ENCODE results near the gene PPIE.
"Not testable (repeated sequence)": the region's sequence is repeated elsewhere in the genome, so short reads cannot be mapped to it uniquely, and the experiment has no call there.

PPIE gene

DNA sequence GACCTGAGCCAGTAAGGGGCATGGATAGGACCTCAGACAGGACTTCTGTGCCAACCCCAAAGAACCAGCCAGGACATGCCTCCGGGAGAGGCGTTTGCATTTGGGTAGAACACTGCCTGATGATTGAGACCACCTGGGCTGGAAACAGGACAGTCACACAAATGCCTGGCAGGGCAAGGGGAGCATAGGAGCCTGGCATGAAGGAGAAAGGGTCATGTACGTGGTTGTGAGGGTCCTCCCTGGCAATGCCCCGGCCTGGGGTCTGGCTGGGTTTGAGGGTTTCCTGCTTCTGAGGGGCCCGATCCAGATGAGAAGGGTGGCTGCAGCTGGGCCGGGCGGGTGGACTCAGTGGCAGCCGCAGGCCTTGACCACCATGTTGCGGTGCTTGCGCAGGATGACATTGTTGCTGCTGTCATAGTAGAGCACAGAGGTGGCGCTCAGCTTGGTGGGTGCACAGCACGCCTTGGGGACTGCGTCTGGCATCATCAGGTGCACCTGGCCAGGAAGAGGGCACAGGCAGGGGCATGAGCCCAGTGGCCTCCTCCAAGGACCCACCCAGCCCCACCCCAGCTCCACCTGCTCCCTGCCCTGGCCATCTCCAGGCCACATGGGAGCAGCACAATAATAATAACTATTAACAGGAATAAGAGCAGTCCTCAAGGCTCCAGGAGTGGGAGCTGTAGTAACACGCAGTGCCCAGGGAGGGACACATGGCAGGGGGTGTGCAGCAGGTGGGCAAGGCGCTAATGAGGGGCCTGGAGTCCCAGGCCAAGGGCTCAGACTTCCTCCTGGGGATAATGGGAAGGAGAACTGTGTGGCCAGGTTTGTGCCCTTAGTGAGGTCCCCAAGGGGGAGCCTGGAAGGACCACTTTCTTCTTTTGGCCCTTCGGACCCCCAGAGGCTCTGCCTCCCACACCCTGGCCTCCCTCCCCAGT lies 21.7 kb downstream of the PPIE start:
- DNase-seq = no peak

DNA sequence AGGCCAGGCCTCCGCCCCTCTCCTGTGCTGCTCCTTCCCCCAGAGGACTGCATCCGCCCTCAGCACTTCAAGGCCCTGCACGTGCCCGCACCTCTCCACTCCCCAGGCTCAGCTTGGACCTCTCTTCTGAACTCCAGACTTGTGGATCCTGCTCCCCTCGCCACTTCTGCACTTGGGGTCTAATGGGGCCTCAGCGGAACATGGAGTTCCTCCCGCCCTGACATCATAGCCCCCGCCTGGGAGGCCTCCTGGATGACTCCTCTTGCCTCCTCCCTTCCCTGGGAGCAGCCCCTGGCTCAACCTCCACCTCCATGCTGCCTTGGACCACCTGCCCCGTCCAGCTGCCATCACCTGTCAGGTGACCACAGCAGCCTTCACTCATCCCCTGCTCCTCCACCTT lies 22.3 kb downstream of the PPIE start:
- no peak for DNase-seq

DNA sequence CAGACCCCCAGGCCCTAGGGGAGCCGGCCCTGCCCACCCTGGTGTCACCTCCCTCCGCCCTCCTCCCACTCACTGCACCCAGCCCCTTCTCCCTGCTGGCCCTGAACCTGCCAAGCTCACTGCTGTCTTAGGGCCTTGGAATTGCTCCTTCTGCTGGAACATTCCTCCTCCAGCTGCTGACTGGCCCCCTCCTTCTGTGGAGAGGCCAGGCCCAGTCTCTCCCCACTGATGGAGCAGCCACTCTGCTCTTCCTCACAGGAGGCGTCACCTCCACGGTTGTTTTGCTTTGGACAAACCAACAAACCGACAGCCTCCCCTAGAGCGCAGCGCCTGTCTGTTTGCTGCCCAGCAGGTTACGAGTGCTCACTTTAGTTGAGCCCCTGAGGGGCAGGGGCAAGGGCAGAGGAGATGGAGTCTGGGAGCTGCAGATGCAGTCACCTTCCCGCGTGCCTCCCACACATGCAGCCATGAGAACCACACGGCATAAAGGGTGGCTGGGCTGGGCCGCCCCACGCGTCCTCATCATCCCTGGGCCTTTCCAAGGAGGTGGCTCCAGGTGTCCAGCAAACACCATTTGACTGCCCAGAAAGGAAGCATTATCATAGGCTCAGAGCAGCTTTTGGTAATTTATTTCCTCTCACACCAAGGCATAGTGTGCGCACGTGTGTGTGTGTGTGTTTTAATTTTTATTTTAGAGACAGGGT lies 23.0 kb downstream of the PPIE start:
- DNase-seq = no peak

DNA sequence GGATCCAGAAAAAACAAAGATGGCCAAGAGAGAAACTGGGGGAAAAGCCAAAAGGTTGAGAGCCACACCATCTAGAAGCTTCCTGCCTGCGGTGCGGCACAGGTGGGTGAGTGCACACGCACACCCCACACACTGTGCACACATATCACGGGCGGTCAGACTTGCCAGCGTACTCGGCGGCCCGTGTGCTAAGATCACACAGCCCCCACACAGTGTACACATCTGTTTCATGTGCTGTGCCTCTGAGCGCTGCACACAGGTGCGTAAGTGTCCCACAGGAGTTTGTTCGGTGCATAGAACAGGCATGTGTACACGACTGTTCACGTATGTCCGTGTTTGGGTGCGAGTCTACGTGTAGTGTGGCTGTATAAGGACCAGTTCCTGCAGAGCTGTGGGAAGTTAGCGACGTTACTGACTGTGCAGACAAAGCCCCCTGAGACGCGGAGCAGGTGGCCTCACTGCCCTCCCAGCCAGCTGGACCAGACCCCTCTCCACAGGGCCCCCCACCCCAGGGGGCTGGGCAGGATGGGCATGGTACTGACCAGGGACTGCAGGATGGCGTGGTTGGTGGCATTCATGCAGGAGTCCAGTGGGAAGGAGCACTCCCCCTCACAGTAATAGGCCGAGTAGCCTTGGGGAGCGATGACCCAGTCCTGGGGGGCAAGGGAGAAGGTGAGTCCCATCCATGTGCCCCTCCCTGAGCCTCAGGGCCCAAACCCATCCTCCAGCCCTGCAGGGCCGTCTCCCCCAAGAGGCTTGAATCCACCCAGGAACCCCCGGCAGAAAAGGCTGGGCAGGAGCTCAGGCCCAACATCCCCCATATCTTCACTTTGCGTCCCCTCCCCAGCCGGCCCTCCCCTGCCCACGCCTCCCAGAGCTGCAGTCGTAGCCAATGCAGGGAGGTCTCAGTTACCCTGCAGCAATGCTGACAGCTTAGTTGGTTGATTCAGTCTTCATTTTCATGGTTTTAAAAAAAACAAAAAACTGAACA lies 24.2 kb downstream of the PPIE start:
- no peak for DNase-seq

DNA sequence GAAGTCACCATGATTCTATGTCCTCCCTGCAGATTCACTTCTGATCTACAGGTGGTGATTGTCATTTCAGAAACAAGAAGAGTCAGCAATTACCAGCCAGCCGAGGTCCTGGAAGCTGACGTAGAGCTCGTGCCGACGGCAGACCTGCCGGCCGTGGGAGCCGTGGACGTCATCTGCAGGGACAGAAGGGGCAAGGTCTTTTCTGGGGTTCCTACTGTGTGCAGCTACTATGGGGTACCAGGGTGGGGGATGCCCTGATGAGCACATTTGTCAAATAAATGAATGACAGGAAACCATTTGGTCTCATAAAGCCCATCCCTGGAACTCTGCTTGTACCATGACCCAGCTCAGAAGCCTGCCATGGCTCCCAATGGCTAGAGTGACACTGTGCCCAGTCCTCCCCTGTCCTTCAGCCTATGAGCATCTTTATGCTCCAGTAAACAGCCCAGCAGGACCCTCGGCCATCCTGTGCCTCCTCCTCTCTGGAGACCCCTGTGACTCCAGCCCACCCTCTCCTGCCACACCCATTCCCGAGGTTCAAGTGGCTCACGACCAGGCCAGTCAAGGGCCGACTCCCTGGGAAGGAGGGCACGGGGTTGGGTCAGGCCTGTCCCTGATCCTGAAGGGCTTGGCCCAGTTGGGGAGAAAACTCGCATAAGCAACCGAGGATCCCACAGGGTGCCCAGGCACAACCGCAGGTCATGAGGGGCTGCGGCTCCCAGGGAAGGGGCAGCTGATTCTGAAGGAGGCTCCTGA lies 25.1 kb downstream of the PPIE start:
- not testable (repeated sequence) for DNase-seq

DNA sequence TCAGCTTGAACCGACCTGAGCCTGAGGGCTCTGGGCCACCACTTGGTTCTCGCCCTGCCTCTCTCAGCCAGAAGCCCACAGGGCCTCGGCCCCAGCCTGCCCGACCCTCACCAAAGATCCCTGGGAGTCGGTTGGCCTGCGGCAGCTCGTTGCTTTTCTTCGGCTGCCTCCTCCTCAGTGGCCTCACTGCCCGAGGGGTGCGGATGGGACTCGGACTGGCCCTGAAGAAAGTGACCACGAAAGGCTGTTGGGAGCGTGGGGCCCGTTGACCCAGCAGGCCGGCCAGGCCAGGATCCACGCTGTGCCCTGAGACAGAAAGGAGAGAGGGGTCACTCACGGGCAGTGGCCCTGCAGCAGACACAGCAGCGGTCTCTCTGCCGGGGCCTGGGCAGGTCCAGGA lies 25.8 kb downstream of the PPIE start:
- not testable (repeated sequence) for DNase-seq

DNA sequence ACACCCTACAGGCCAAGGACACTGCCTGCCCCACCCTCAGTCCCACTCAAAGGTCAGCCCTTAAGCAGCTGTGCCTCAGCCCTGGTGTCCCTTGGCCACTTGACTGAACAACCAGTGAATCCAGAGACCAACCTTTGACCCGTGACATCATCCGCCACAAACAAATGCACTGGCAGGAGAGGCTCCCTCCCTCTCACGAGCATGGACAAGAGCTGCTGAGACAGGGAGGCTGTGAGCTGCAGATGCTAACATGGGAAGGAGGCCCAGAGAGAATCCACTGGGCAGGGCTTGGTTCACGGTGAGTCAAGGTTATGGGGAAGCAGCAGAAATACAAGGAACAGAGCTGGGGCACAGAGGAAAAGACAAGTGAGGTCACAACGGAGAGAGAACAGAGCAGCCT lies 27.8 kb downstream of the PPIE start:
- not testable (repeated sequence) for DNase-seq

DNA sequence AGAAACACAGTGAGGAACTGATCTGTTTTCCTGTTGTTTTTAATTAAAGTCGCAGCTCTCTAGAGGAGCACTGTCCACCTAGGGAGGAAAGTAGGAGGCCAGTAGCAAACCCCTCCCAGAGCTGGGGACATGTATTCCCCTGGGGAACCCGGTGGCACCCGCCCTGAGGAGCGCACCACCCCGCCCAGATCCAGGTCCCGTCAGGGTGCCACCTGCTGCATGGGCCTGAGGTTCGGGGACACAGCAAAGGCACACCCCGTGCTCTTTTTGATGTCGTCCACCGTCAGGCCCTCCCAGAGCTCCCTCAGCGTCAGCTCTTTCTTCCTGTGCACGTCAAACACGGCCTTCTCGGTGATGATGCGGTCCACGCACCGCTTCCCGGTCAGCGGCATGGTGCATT lies 30.8 kb downstream of the PPIE start:
- not testable (repeated sequence) for DNase-seq

DNA sequence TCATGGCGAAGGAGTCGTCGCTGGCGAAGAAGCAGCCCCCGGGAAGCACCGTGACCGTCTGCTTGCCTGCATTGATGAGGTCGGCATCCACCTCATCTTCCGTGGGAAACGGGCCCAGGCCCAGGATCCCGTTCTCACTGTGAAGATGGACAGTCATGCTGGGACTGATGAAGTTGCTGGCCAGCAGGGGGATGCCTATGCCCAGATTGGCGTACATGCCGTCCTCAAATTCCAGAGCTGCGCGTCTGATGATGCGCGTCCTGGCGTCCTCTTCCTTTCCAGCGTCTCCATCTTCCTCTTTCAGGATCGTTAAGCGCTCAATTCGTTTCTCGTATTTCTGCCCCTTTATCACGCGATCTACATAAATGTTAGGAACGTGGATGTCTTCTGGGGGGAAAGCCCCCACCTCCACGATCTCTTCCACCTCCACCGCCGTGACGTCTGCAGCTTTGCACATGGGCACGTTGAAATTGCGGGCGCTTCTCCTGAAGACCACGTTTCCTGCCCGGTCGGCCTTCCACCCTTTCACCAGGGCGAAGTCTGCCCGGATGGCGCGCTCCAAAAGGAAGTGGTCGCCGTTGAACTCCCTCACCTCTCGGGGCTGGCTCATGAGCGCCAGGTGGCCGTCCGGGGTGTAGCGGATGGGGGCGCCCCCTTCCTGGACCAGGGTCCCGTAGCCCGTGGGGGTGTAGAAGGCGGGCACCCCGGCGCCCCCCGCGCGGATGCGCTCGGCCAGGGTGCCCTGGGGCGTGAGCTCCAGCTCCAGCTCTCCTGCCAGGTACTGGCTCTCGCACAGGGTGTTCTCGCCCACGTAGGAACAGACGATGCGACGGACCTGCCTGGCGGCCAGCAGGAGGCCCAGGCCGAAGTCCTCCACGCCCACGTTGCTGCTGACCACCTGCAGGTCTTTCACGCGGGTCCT lies 31.7 kb downstream of the PPIE start:
- not testable (repeated sequence) for DNase-seq

DNA sequence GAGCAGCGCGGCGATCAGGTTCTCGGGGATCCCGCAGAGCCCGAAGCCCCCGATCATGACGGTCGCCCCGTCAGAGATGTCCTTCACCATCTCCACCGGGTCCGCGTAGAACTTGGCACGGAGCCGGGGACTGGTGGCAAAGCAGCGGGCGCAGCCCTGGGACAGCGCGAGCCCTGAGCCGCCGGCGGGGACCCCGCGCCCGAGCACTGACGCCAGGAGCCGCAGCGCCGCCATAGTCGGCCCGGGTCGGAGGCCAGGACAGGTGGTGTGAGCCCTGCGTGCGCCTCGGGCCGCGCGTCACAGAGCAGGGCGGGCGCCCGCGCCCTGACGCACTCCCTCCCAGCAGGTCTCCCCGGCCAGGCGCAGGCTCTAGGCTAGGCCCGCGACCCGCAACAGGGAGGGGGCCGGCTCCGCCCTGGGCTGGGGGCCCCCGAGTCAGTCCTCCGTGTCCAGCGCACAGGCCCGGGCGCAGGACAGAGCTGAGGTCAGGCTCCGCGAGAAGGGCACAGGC lies 32.4 kb downstream of the PPIE start, which contains the start of gene OXCT2:
Gene OXCT2, minus strand, starts transcription at position 327 of the 511 bp plus-strand sequence. Its CDS starts 93 bp downstream, at position 234.
- DNase-seq = not testable (repeated sequence)

DNA sequence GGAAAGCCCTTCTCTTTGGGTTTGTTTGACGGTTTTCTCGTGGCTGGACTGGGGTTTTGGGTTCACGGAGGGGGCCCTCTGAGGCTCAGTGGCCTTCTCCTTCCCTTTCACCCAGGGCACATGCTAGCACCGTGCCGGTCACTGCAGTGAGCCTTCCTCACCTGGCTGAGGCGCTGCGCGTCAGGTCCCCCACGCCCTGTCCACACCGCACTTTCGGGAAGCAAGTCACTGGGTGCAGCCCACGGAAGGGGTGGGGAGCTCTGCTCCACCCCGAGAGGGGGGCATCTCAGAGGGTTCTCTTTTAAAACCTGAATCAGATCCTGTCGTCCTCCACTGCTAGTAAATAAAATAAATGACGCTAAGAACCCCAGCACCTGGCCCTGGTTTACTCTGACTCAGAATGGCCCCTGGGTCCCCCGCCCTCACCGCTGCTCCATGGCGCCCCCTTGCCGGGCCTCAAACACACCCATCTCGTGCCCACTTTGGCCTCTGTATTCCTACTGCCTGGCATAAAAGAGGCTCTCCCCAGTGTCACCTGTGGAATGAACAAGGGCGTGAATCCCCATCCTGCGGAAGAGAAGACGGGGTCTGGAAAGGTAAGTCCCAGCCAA lies 34.8 kb downstream of the PPIE start:
- not testable (repeated sequence) for DNase-seq

DNA sequence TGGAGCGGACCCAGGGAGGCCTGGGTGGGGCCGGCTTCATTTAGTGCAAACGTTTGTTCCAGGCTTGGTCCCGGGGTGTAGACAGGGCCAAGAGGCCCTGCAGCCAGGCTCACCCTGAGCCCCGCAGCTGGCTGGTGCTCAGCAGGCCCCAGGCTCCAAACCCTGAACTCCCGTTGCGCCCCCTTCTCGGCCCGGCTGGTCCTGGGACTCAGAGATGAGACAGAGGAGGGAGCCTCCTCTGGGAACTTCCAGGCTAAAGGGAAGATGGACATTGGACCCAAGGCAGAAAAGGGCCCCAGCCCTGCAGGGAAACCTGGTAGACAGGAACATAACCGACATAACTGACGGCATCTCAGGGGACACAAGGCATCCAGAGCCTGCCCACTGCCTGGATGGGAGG lies 36.5 kb downstream of the PPIE start:
- DNase-seq = not testable (repeated sequence)

DNA sequence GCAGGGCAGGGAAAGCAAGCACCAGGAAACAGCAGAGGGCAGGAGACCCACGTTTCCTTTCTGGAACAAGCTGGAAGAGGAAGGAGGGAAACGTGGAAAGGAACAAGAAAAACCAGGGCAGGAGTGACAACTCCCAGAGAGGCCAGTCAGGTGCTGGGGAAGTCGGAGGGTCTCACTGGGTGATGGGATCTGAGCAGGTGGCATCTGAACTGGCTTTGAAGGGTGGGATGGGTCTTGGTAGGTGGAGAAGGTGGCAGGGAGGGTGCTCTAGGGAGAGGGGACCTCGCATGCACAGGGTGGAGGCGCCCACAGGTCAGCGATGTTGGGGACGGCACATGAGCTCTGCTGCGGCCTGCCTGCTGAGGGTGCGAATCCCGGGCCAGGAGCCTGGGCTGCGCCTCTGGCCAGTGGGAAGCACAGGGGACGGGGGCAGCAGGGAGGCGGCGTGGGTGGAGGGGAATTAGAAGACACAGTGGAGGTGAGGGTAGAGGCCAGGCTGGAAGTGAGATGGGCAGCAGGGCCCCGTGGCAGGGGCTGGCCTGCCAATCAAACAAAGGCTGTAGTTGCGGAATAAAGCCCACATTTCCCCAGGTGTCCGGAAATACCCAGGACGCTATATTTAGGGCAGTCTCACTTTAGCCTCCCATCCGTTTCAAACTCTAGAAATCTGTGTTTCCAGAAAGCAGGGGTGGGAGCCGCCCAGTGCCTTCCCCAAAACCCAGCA lies 37.2 kb downstream of the PPIE start:
- DNase-seq = not testable (repeated sequence)

DNA sequence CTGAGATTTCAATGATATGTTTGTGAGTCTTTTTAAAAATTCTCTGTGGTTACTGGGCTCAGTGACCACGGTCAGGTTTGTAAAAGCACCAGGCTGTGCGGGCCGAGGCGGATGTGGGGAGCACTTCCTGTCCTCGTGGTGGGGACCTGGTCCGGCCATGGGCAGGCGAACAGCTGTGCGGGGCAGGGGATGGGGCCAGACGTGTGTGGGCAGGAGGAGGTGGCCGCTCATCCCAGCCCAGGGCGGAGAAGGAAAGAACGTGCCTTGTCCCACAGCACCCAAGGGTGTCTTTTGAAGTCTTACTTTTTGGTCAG lies 37.7 kb downstream of the PPIE start:
- no peak for DNase-seq

DNA sequence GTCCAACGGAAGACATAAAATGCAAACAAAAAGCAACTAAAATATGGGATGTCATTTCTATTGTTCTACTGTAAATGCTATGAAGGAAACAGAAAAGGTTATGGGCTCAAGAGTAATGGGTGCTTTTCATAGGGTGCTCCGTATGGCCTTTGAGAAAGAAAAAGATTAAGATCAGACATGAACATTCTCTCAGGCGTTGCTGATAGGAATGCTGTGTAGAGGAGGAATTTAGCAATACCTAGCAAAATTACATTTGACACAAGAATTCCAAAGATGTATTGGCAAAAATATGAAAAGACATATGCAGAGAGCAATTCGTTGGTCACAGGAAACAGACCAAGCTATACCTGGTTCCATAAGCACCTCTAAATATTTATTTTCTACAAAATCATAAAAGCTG lies 38.2 kb downstream of the PPIE start:
- DNase-seq = no peak

DNA sequence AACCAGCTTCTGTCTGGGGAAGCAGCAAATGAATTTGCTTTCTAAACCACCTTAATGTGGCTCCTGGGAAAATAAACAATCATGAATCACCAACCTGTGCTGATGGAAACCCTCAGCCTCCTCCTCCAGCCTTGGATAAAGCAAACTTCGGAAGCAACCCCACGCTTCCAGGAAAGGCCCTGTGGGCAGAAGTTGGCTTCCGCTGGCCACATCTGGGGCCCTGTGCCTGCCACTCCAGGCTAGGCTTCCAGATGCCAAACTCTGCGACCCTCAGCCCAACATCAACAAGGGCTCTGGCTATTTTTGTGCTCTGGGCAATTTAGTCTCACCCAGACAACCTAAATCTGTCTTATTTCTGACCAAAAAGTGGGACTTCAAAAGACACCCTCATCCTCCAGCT lies 38.6 kb downstream of the PPIE start:
- DNase-seq = no peak

DNA sequence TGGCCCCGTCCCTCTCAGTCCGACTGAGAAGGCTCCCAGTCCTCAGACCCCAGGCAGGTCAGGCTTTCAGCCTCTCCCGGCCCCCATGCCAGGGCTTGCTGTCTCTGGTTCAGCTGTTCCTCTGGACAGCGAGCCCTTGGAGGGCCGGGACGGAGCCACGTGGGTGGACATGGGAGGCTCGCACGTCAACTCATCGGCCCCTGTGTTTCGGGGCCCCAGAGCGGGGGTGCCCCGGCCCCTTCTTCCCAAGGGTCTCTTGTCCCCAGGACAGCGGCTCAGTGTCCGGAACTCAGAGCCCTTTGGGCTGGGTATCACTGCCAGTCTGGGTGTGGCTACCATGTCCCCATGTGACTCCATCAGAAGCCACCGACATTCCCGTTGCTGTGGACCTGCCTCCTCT lies 39.2 kb downstream of the PPIE start:
- not testable (repeated sequence) for DNase-seq

DNA sequence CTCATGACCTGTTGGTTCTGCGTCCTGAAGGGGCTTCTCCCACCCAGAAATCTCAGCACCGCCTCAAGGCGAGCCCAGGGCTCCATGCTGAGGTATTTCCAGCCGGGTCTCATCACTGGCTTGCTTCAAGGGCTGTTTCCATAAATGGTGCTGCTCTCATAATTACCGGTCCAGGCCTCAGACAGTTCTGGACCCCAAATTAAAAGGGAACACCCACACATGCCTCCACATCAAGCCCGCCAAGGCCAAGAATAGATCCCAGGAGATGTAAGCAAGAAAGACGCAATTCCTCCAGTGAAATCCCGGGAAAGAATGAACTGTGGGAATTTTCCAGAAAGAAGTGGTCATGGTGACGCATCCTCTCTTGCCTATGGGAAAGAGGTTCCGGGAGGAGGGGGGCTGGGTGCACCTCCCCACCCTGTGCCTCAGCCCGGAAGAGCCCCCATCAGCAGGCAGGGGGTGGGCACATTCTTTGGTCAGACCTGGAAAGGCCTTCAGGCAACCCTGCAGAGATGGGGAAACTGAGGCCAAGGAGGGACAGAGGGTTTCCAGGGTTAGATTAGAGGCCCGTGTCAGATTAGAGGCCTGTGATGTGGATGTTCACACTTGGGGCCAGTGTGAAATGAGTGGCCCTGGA lies 39.9 kb downstream of the PPIE start:
- not testable (repeated sequence) for DNase-seq

DNA sequence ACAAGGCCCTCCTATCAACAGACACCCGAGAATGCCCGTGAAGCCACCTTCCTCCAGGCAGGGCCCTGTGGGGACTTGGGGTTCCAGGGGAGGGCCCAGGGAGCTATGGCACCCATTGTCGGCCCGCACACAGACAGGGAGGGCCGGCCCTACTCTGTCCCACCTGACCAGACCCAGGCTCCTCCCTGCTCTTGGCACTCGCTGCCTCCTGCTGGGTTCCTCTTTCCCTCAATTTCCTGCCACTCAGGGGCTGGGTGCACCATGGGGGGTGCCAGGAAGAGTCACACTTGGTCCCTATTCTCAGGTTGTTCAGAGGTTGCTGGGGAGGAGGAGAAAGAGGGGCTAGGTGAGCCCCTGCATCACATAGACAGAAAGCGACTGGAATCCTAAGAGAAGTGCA lies 40.5 kb downstream of the PPIE start:
- no peak for DNase-seq
